GM19455 (cell line): ENCODE measurements around the gene PLEKHG4.

ENCODE experiments used
- ATAC-seq: cut with Tn5 transposase; IDR thresholded peaks from one replicate; pipeline ENCODE4 v1.9.1; 2021; ENCODE audit not compliant: unreplicated experiment

PLEKHG4 gene

GRCh38 chr16:67279296-67280089 lies at the start of gene PLEKHG4:
PLEKHG4 (plus strand) TSS chr16:67279532; CDS start chr16:67280045, 513 bp downstream.
- peak; percentile 72 for ATAC-seq

- ATAC-seq, result no peak
Measured at GRCh38 chr16:67229906-67230808, 49.2 kb upstream of the PLEKHG4 start.

GRCh38 chr16:67230809-67231660 lies 48.3 kb upstream of the PLEKHG4 start:
- ATAC-seq, result no peak

GRCh38 chr16:67233596-67233995 lies 45.7 kb upstream of the PLEKHG4 start:
- ATAC-seq, result no peak

- ATAC-seq, result no peak
Measured at GRCh38 chr16:67234180-67234597, 45.1 kb upstream of the PLEKHG4 start.

- no peak for ATAC-seq
Measured at GRCh38 chr16:67235816-67236562, 43.3 kb upstream of the PLEKHG4 start.

- no peak for ATAC-seq
Measured at GRCh38 chr16:67236563-67237395, 42.6 kb upstream of the PLEKHG4 start.

- ATAC-seq, result no peak
Measured at GRCh38 chr16:67237396-67238277, 41.7 kb upstream of the PLEKHG4 start.

GRCh38 chr16:67238278-67238575 lies 41.1 kb upstream of the PLEKHG4 start:
- no peak for ATAC-seq

- no peak for ATAC-seq
Measured at GRCh38 chr16:67238806-67239470, 40.4 kb upstream of the PLEKHG4 start.

GRCh38 chr16:67240506-67240905 lies 38.8 kb upstream of the PLEKHG4 start:
- ATAC-seq, result no peak

GRCh38 chr16:67241008-67241900 lies 38.1 kb upstream of the PLEKHG4 start:
- no peak for ATAC-seq

- ATAC-seq, result no peak
Measured at GRCh38 chr16:67242138-67242730, 37.1 kb upstream of the PLEKHG4 start.

GRCh38 chr16:67243481-67243880 lies 35.9 kb upstream of the PLEKHG4 start:
- ATAC-seq, result no peak

GRCh38 chr16:67244387-67245185 lies 34.7 kb upstream of the PLEKHG4 start:
- ATAC-seq, result peak; percentile 48

GRCh38 chr16:67245186-67245585 lies 34.1 kb upstream of the PLEKHG4 start:
- no peak for ATAC-seq
